ENCODE results near the gene CHD3. TPM values are rescaled to one million over a fixed set of nuclear protein-coding genes. Genes with fewer than 3 reads are reported as not detected.

The CHD3 gene
- total and polyA plus RNA-seq, 2 donors (not counting 3 experiments of a cell fraction or from before 2014, with no cell fraction given) = 102 to 185 TPM

GRCh38 chr17:7840441-7840840 lies 48.1 kb upstream of the CHD3 start:
- no peaks in the 10 kb centered on the region for H3K9me1 ChIP-seq (replicated peaks; ENCODE audit: control insufficient read depth, extremely low read depth, insufficient read depth, low read length)
- DNase-seq (ENCODE audit: low read depth, low spot score) = no peak
- peaks cover 0 to 2% of the 10 kb centered on the region in 2 experiments for H3K36me3 ChIP-seq (ENCODE audit: control insufficient read depth in 2 of 2, extremely low read depth in 1 of 2, insufficient read depth in 2 of 2, low read length in 2 of 2)
- POLR2A ChIA-PET = no interaction called here
- H3K9me3 ChIP-seq (replicated peaks; ENCODE audit: control insufficient read depth, insufficient read depth, low read length) = no peaks in the 10 kb centered on the region
- H3K9ac ChIP-seq (replicated peaks; ENCODE audit: extremely low read depth, insufficient read depth, low read length) = no peak overlapping the region
- no TSS peak for BruUV-seq (replicated peaks)
- no peak overlapping the region for H3K4me3 ChIP-seq (replicated peaks in 1 of 3; ENCODE audit: insufficient read depth in 1 of 3, low read depth in 1 of 3, low read length in 3 of 3)
- CTCF ChIA-PET = no interaction called here
- FAIRE-seq = no peak
- peaks cover 7% of the 10 kb centered on the region for H3K79me2 ChIP-seq (ENCODE audit: control insufficient read depth, insufficient read depth, low read length)
- TF ChIP-seq POLR2AphosphoS5 (IDR thresholded peaks at IDR 0.05; ENCODE audit: insufficient read depth, low read depth, low read length) (no peak), POLR2A (IDR thresholded peaks at IDR 0.05; ENCODE audit: low read depth, low read length) (no peak), JUN (IDR thresholded peaks at IDR 0.05; ENCODE audit: borderline replicate concordance, insufficient read depth, insufficient read length, low read depth) (no peak), FOS (IDR thresholded peaks at IDR 0.05; ENCODE audit: borderline replicate concordance, insufficient read depth, low read length) (no peak), CTCF (IDR thresholded peaks at IDR 0.05; ENCODE audit: extremely low read depth in 1 of 2, insufficient read depth in 1 of 2, low read depth in 1 of 2, low read length in 2 of 2) (no peak), EZH2 (IDR thresholded peaks at IDR 0.05; ENCODE audit: borderline replicate concordance, low read depth, low read length, severe bottlenecking) (no peak), MAX (IDR thresholded peaks at IDR 0.05; ENCODE audit: insufficient read depth, insufficient read length) (no peak), MYC (IDR thresholded peaks at IDR 0.05; ENCODE audit: low read depth, low read length) (no peak), GATA2 (IDR thresholded peaks at IDR 0.05; ENCODE audit: insufficient read depth, insufficient read length, low read depth, low read length) (no peak)
- H3K27ac ChIP-seq (ENCODE audit: insufficient read depth, low read depth, low read length) = no peak overlapping the region
- dilution Hi-C loops (cut with MboI; ENCODE audit: extremely low pct_ligation_motif_present, low sequenced_read_pairs) = no loop called here
- no peaks in the 10 kb centered on the region for H4K20me1 ChIP-seq (replicated peaks; ENCODE audit: control insufficient read depth, extremely low read depth, insufficient read depth, low read length)
- no peaks in the 10 kb centered on the region for H3K27me3 ChIP-seq (ENCODE audit: control insufficient read depth in 2 of 2, insufficient read depth in 2 of 2, low read length in 2 of 2)
- peaks cover 40% of the 10 kb centered on the region for H3K4me1 ChIP-seq (ENCODE audit: control insufficient read depth, extremely low read depth, insufficient read depth, low read length)
- no peak overlapping the region for H2AFZ ChIP-seq (ENCODE audit: low read depth, low read length)
- intact Hi-C loops (cut with micrococcal nuclease) = loop anchor here (5.0 to 10.0 kb wide), 3 partner anchors 153 to 282 kb away; partner anchors contain the start of genes FXR2, HES7, TP53 and WRAP53
- no peak overlapping the region for H3K4me2 ChIP-seq (ENCODE audit: insufficient read depth, low read length)
